Loucy (cell line): ENCODE data around the gene OR2H2.

Source experiments
- H2AFZ ChIP-seq: fragments of 200-600 bp; sonication (generic); 2 replicates; pipeline ENCODE4 v1.6.0; 2016; ENCODE audit warnings: antibody characterized with exemption, mild to moderate bottlenecking, low read length, moderate library complexity
- H3F3A ChIP-seq: fragments of 200-600 bp; 2 replicates; pipeline ENCODE4 v1.6.0; 2016; ENCODE audit warnings: antibody characterized with exemption, low read depth, mild to moderate bottlenecking
- H3K27me3 ChIP-seq: fragments of 200-600 bp; sonication (generic); 2 replicates; pipeline ENCODE4 v1.6.1; 2014; ENCODE audit warnings: low read length, mild to moderate bottlenecking; ENCODE audit not compliant: insufficient read depth, poor library complexity, severe bottlenecking
- H3K36me3 ChIP-seq: fragments of 200-600 bp; sonication (generic); 2 replicates; pipeline ENCODE4 v1.6.1; 2016; ENCODE audit warnings: low read length; ENCODE audit not compliant: insufficient read depth
- H3K4me1 ChIP-seq: fragments of 200-600 bp; sonication (generic); 2 replicates; pipeline ENCODE4 v1.5.1; 2014; ENCODE audit warnings: low read length, mild to moderate bottlenecking; ENCODE audit not compliant: insufficient read depth, poor library complexity, severe bottlenecking
- H3K4me2 ChIP-seq: fragments of 200-600 bp; sonication (generic); 2 replicates; pipeline ENCODE4 v1.6.0; 2014; ENCODE audit warnings: antibody characterized with exemption, low read length, low read depth, mild to moderate bottlenecking; ENCODE audit not compliant: poor library complexity, severe bottlenecking
- H3K4me3 ChIP-seq: fragments of 200-600 bp; sonication (generic); 2 replicates; pipeline ENCODE4 v1.5.1; 2014; ENCODE audit warnings: low read length, mild to moderate bottlenecking, mixed read lengths; ENCODE audit not compliant: poor library complexity, severe bottlenecking
- H3K79me2 ChIP-seq: fragments of 200-600 bp; sonication (generic); 2 replicates; pipeline ENCODE4 v1.6.1; 2014; ENCODE audit warnings: low read length; ENCODE audit not compliant: insufficient read depth
- H3K9ac ChIP-seq: fragments of 200-600 bp; sonication (generic); 2 replicates; pipeline ENCODE4 v1.6.0; 2014; ENCODE audit warnings: mild to moderate bottlenecking, low read depth, low read length, moderate library complexity; ENCODE audit not compliant: poor library complexity, severe bottlenecking
- H3K9me2 ChIP-seq: fragments of 200-600 bp; sonication (generic); replicated peaks from 2 replicates; pipeline ENCODE4 v1.6.1; 2016; ENCODE audit warnings: low read depth, low read length, mixed read lengths
- H3K9me3 ChIP-seq: fragments of 200-600 bp; sonication (generic); 2 replicates; pipeline ENCODE4 v1.6.1; 2014; ENCODE audit warnings: mild to moderate bottlenecking, antibody characterized with exemption, low read length, low read depth; ENCODE audit not compliant: insufficient read depth
- H4K20me1 ChIP-seq: fragments of 200-600 bp; sonication (generic); 2 replicates; pipeline ENCODE4 v1.6.0; 2014; ENCODE audit warnings: antibody characterized with exemption, low read length, mild to moderate bottlenecking; ENCODE audit not compliant: insufficient read depth, poor library complexity, severe bottlenecking
- CTCF ChIP-seq: fragments of 200-600 bp; sonication (generic); conservative IDR thresholded peaks from 2 replicates; pipeline ENCODE4 v1.5.1; 2014; ENCODE audit warnings: mild to moderate bottlenecking, antibody characterized with exemption, low read length
- EZH2phosphoT487 ChIP-seq: fragments of 200-600 bp; IDR thresholded peaks from 2 replicates; pipeline ENCODE4 v1.6.1; 2018; ENCODE audit warnings: antibody characterized with exemption, mild to moderate bottlenecking, moderate library complexity, borderline replicate concordance

OR2H2 gene

GRCh38 chr6:29632789-29633533, 48.0 kb downstream of the OR2H2 start, which contains the start of gene GABBR1:
TSS of gene GABBR1 (minus strand) at chr6:29633183. CDS start at chr6:29632385, 798 bp downstream.
- peak within 1 kb of the TSS; percentile 81 for H3K4me3 ChIP-seq
- H3K79me2 ChIP-seq, result no peaks in the 10 kb centered on the region
- no peaks in the 10 kb centered on the region for H3K27me3 ChIP-seq
- no peaks in the 10 kb centered on the region for H3F3A ChIP-seq
- H3K36me3 ChIP-seq, result no peaks in the 10 kb centered on the region
- TF ChIP-seq CTCF (no peak), EZH2phosphoT487 (no peak)
- H3K4me1 ChIP-seq, result peaks cover 25% of the 10 kb centered on the region
- H3K9me2 ChIP-seq, result no peaks in the 10 kb centered on the region
- no peaks in the 10 kb centered on the region for H4K20me1 ChIP-seq
- peak within 1 kb of the TSS; percentile 98 for H2AFZ ChIP-seq
- peak within 1 kb of the TSS; percentile 80 for H3K4me2 ChIP-seq
- H3K9ac ChIP-seq, result peak within 1 kb of the TSS; percentile 68
- no peaks in the 10 kb centered on the region for H3K9me3 ChIP-seq

- no peaks in the 10 kb centered on the region for H4K20me1 ChIP-seq
- H3K4me2 ChIP-seq, result peak overlapping the region; percentile 80
- peak overlapping the region; percentile 68 for H3K9ac ChIP-seq
- H3K79me2 ChIP-seq, result no peaks in the 10 kb centered on the region
- no peaks in the 10 kb centered on the region for H3K36me3 ChIP-seq
- peaks cover 21% of the 10 kb centered on the region for H3K4me1 ChIP-seq
- no peaks in the 10 kb centered on the region for H3K9me3 ChIP-seq
- no peaks in the 10 kb centered on the region for H3F3A ChIP-seq
- H3K27me3 ChIP-seq, result no peaks in the 10 kb centered on the region
- no peaks in the 10 kb centered on the region for H3K9me2 ChIP-seq
- H2AFZ ChIP-seq, result peak overlapping the region; percentile 98
- TF ChIP-seq EZH2phosphoT487 (no peak), CTCF (no peak)
- H3K4me3 ChIP-seq, result peak overlapping the region; percentile 81
Measured at GRCh38 chr6:29633534-29633905, 48.6 kb downstream of the OR2H2 start.

- no peaks in the 10 kb centered on the region for H3F3A ChIP-seq
- no peaks in the 10 kb centered on the region for H3K27me3 ChIP-seq
- no peak overlapping the region for H3K9ac ChIP-seq
- H3K9me2 ChIP-seq, result no peaks in the 10 kb centered on the region
- TF ChIP-seq EZH2phosphoT487 (no peak), CTCF (no peak)
- H3K4me1 ChIP-seq, result peaks cover 5% of the 10 kb centered on the region
- H2AFZ ChIP-seq, result no peak overlapping the region
- no peaks in the 10 kb centered on the region for H3K9me3 ChIP-seq
- H3K4me2 ChIP-seq, result no peak overlapping the region
- H3K79me2 ChIP-seq, result no peaks in the 10 kb centered on the region
- H4K20me1 ChIP-seq, result no peaks in the 10 kb centered on the region
- no peak overlapping the region for H3K4me3 ChIP-seq
- no peaks in the 10 kb centered on the region for H3K36me3 ChIP-seq
Measured at GRCh38 chr6:29637247-29637646, 52.3 kb downstream of the OR2H2 start.
